HL-60 (cell line): ENCODE data around the gene ACTA2.

Experiments
- DNase-seq, 2 experiments: peaks; one replicate each; pipeline ENCODE4 v3.0.0-alpha.2; 2010 to 2020; ENCODE audit warnings: low read depth in 1 of 2, low spot score in 1 of 2
- H3K27ac ChIP-seq: fragments of 250-450 bp; sonication (Bioruptor Pico); replicated peaks from 2 replicates; pipeline ENCODE4 v1.5.1; 2020; ENCODE audit warnings: mild to moderate bottlenecking, moderate library complexity
- H3K27me3 ChIP-seq: fragments of 250-450 bp; sonication (Bioruptor Pico); 2 replicates; pipeline ENCODE4 v1.5.1; 2021; ENCODE audit warnings: mild to moderate bottlenecking, moderate library complexity; ENCODE audit not compliant: insufficient read depth, poor library complexity, severe bottlenecking
- H3K4me3 ChIP-seq: replicated peaks from 2 replicates; pipeline ENCODE4 v1.5.1; 2011; ENCODE audit warnings: mild to moderate bottlenecking, control low read depth, low read length; ENCODE audit not compliant: insufficient read depth
- CTCF ChIP-seq: IDR thresholded peaks from one replicate; pipeline ENCODE4 v1.5.1; 2011; ENCODE audit warnings: low read length, control low read depth, inconsistent platforms; ENCODE audit not compliant: insufficient read depth
- GABPA ChIP-seq: IDR thresholded peaks from 2 replicates; pipeline ENCODE4 v1.6.1; 2012; ENCODE audit warnings: low read depth
- POLR2AphosphoS5 ChIP-seq: IDR thresholded peaks from 2 replicates; pipeline ENCODE4 v1.6.1; 2012; ENCODE audit warnings: low read depth
- REST ChIP-seq: IDR thresholded peaks from 2 replicates; pipeline ENCODE4 v1.6.1; 2012; ENCODE audit warnings: low read depth; ENCODE audit not compliant: insufficient replicate concordance
- SPI1 ChIP-seq: IDR thresholded peaks from 2 replicates; pipeline ENCODE4 v1.6.1; 2012; ENCODE audit warnings: low read depth, mild to moderate bottlenecking, borderline replicate concordance

Gene ACTA2

GRCh38 chr10:88987243-88987725, 34.7 kb upstream of the ACTA2 start:
- H3K27ac ChIP-seq: no peak overlapping the region
- no peak overlapping the region for H3K4me3 ChIP-seq
- H3K27me3 ChIP-seq: no peaks in the 10 kb centered on the region
- no peak for TF ChIP-seq GABPA
- DNase-seq: no peak

GRCh38 chr10:88986549-88987242, 34.1 kb upstream of the ACTA2 start:
- DNase-seq: no peak
- TF ChIP-seq GABPA (no peak), POLR2AphosphoS5 (no peak), SPI1 (peak; percentile 66), CTCF (peak; percentile 5), REST (no peak)
- H3K27me3 ChIP-seq: no peaks in the 10 kb centered on the region
- no peak overlapping the region for H3K27ac ChIP-seq
- H3K4me3 ChIP-seq: no peak overlapping the region

GRCh38 chr10:88984525-88984924, 32.0 kb upstream of the ACTA2 start:
- Histone ChIP-seq H3K27ac (no peak overlapping the region), H3K27me3 (no peaks in the 10 kb centered on the region), H3K4me3 (no peak overlapping the region)
- no peak for DNase-seq
- no peak for TF ChIP-seq GABPA
- TF ChIP-seq POLR2AphosphoS5: no peak
- TF ChIP-seq CTCF: no peak
- TF ChIP-seq SPI1: no peak
- TF ChIP-seq REST: no peak

GRCh38 chr10:88983939-88984338, 31.4 kb upstream of the ACTA2 start:
- Histone ChIP-seq H3K27ac (no peak overlapping the region), H3K4me3 (no peak overlapping the region), H3K27me3 (no peaks in the 10 kb centered on the region)
- TF ChIP-seq GABPA (no peak), POLR2AphosphoS5 (no peak), CTCF (no peak), SPI1 (no peak), REST (no peak)
- no peak for DNase-seq
